ENCODE results near the gene BCAR3.

Gene BCAR3

DNA sequence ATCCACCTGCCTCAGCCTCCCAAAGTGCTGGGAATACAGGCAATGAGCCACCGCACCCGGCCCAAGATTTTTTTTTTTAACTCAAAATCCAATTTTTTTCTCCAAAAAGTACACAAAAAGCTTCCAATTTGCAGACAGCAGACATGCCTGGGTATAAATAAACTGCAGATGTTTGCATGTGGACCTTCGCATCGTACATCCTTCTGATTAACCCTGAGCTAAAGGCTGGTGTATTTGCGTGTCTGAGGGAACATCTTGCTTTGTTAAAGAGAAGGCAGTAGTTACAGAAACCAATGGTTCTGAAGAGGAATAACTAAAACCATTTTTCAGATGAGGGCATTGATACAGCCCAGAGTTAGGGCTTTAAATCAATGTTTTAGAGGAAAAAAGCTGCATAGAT is 12.7 kb downstream of the BCAR3 start:
- no peak overlapping the region for H3K27ac ChIP-seq (ENCODE audit: low read depth, low read length)
- no peaks in the 10 kb centered on the region for H3K27me3 ChIP-seq (ENCODE audit: low read length)
- H3K4me2 ChIP-seq (ENCODE audit: low read depth, low read length, poor library complexity, severe bottlenecking), result no peak overlapping the region
- no peaks in the 10 kb centered on the region for H3K79me2 ChIP-seq (ENCODE audit: insufficient read depth, low read length)
- TF ChIP-seq CTCF (IDR thresholded peaks at IDR 0.05; ENCODE audit: insufficient read depth, low read length, poor library complexity, severe bottlenecking), result no peak
- TF ChIP-seq EZH2phosphoT487 (conservative IDR thresholded peaks at IDR 0.05; ENCODE audit: low read length), result no peak
- H3K9ac ChIP-seq (ENCODE audit: low read length), result no peak overlapping the region
- no peaks in the 10 kb centered on the region for H3F3A ChIP-seq (ENCODE audit: insufficient read depth)
- H3K36me3 ChIP-seq (ENCODE audit: low read length), result no peaks in the 10 kb centered on the region
- no peak overlapping the region for H3K4me3 ChIP-seq (ENCODE audit: insufficient read depth, low read length, poor library complexity, severe bottlenecking)
- H3K9me3 ChIP-seq (ENCODE audit: insufficient read depth, low read length), result no peaks in the 10 kb centered on the region
- no peak overlapping the region for H2AFZ ChIP-seq (ENCODE audit: low read depth, low read length, severe bottlenecking)
- H3K9me2 ChIP-seq (replicated peaks; ENCODE audit: insufficient read depth, low read length), result no peaks in the 10 kb centered on the region
- H4K20me1 ChIP-seq (ENCODE audit: low read depth, low read length), result no peaks in the 10 kb centered on the region

- H3K36me3 ChIP-seq (ENCODE audit: low read length), result no peaks in the 10 kb centered on the region
- H3K79me2 ChIP-seq (ENCODE audit: insufficient read depth, low read length), result no peaks in the 10 kb centered on the region
- no peaks in the 10 kb centered on the region for H3F3A ChIP-seq (ENCODE audit: insufficient read depth)
- no peaks in the 10 kb centered on the region for H3K9me3 ChIP-seq (ENCODE audit: insufficient read depth, low read length)
- no peaks in the 10 kb centered on the region for H4K20me1 ChIP-seq (ENCODE audit: low read depth, low read length)
- no peaks in the 10 kb centered on the region for H3K9me2 ChIP-seq (replicated peaks; ENCODE audit: insufficient read depth, low read length)
- H3K4me3 ChIP-seq (ENCODE audit: insufficient read depth, low read length, poor library complexity, severe bottlenecking), result no peak overlapping the region
- no peak for TF ChIP-seq CTCF (IDR thresholded peaks at IDR 0.05; ENCODE audit: insufficient read depth, low read length, poor library complexity, severe bottlenecking)
- H3K27me3 ChIP-seq (ENCODE audit: low read length), result no peaks in the 10 kb centered on the region
- no peak overlapping the region for H3K9ac ChIP-seq (ENCODE audit: low read length)
- no peak overlapping the region for H2AFZ ChIP-seq (ENCODE audit: low read depth, low read length, severe bottlenecking)
- H3K27ac ChIP-seq (ENCODE audit: low read depth, low read length), result no peak overlapping the region
- H3K4me2 ChIP-seq (ENCODE audit: low read depth, low read length, poor library complexity, severe bottlenecking), result no peak overlapping the region
Observed at GRCh38 chr1:93668121-93668520, 13.5 kb downstream of the BCAR3 start.

- Histone ChIP-seq H3K79me2 (ENCODE audit: insufficient read depth, low read length) (no peaks in the 10 kb centered on the region), H3K4me2 (ENCODE audit: low read depth, low read length, poor library complexity, severe bottlenecking) (no peak overlapping the region), H4K20me1 (ENCODE audit: low read depth, low read length) (no peaks in the 10 kb centered on the region)
Observed at GRCh38 chr1:93667642-93668041, 14.0 kb downstream of the BCAR3 start.

More at GRCh38 chr1:93667642-93668041, 14.0 kb downstream of the BCAR3 start:
- Histone ChIP-seq H3K36me3 (ENCODE audit: low read length) (no peaks in the 10 kb centered on the region), H3K9ac (ENCODE audit: low read length) (no peak overlapping the region), H3K27ac (ENCODE audit: low read depth, low read length) (no peak overlapping the region), H3F3A (ENCODE audit: insufficient read depth) (no peaks in the 10 kb centered on the region), H3K9me3 (ENCODE audit: insufficient read depth, low read length) (no peaks in the 10 kb centered on the region), H3K27me3 (ENCODE audit: low read length) (no peaks in the 10 kb centered on the region), H3K4me3 (ENCODE audit: insufficient read depth, low read length, poor library complexity, severe bottlenecking) (no peak overlapping the region), H3K9me2 (replicated peaks; ENCODE audit: insufficient read depth, low read length) (no peaks in the 10 kb centered on the region), H2AFZ (ENCODE audit: low read depth, low read length, severe bottlenecking) (no peak overlapping the region)
- TF ChIP-seq EZH2phosphoT487 (conservative IDR thresholded peaks at IDR 0.05; ENCODE audit: low read length) (no peak), CTCF (IDR thresholded peaks at IDR 0.05; ENCODE audit: insufficient read depth, low read length, poor library complexity, severe bottlenecking) (no peak)

Data from SU-DHL-6 (cell line).